ENCODE measurements around the gene CAMKMT. TPM values are rescaled to one million over a fixed set of nuclear protein-coding genes. Genes with fewer than 3 reads are reported as not detected.

CAMKMT gene
- total RNA-seq, 1 experiment from 2014 or later, result 2.7 TPM

- Histone ChIP-seq H4K20me1 (ENCODE audit: low read length) (no peaks in the 10 kb centered on the region), H3F3A (ENCODE audit: low read length, unreplicated experiment) (no peaks in the 10 kb centered on the region), H3K27ac (ENCODE audit: low read length) (no peak overlapping the region), H3K79me2 (ENCODE audit: low read length) (no peaks in the 10 kb centered on the region), H3K9me2 (replicated peaks; ENCODE audit: low read length) (no peaks in the 10 kb centered on the region), H3K9me3 (ENCODE audit: low read length) (no peaks in the 10 kb centered on the region), H3K4me3 (ENCODE audit: low read length) (no peak overlapping the region), H3K4me1 (ENCODE audit: insufficient read depth, low read length) (peaks cover 12% of the 10 kb centered on the region), H3K4me2 (ENCODE audit: low read length) (no peak overlapping the region), H3K27me3 (ENCODE audit: low read length) (no peaks in the 10 kb centered on the region), H2AFZ (ENCODE audit: low read length) (no peak overlapping the region), H3K36me3 (ENCODE audit: low read depth, low read length) (no peaks in the 10 kb centered on the region), H3K9ac (ENCODE audit: low read length) (no peak overlapping the region)
- ATAC-seq (no peak), DNase-seq (no peak)
- BruUV-seq (replicated peaks), result no TSS peak
- CTCF ChIA-PET, result no interaction called here
- intact Hi-C loops (cut with micrococcal nuclease), result no loop called here
- POLR2A ChIA-PET (ENCODE audit: unreplicated experiment), result no interaction called here
- TF ChIP-seq EZH2 (IDR thresholded peaks at IDR 0.05; ENCODE audit: low read length, unreplicated experiment), result no peak
- TF ChIP-seq EZH2phosphoT487 (IDR thresholded peaks at IDR 0.05; ENCODE audit: borderline replicate concordance, low read length), result no peak
- TF ChIP-seq CTCF (conservative IDR thresholded peaks at IDR 0.05; ENCODE audit: low read depth, low read length), result no peak
Observed at GRCh38 chr2:44638649-44639048, 276.9 kb downstream of the CAMKMT start.

GRCh38 chr2:44639399-44639798, 277.7 kb downstream of the CAMKMT start:
- H3K36me3 ChIP-seq (ENCODE audit: low read depth, low read length), result no peaks in the 10 kb centered on the region
- no peaks in the 10 kb centered on the region for H3K79me2 ChIP-seq (ENCODE audit: low read length)
- no peaks in the 10 kb centered on the region for H3F3A ChIP-seq (ENCODE audit: low read length, unreplicated experiment)
- ChIA-PET CTCF (no interaction called here), POLR2A (ENCODE audit: unreplicated experiment) (no interaction called here)
- TF ChIP-seq EZH2phosphoT487 (IDR thresholded peaks at IDR 0.05; ENCODE audit: borderline replicate concordance, low read length), result no peak
- TF ChIP-seq EZH2 (IDR thresholded peaks at IDR 0.05; ENCODE audit: low read length, unreplicated experiment), result no peak
- H3K4me1 ChIP-seq (ENCODE audit: insufficient read depth, low read length), result peaks cover 12% of the 10 kb centered on the region
- ATAC-seq (no peak), DNase-seq (no peak)
- no peak overlapping the region for H3K4me2 ChIP-seq (ENCODE audit: low read length)
- H4K20me1 ChIP-seq (ENCODE audit: low read length), result no peaks in the 10 kb centered on the region
- H3K9me2 ChIP-seq (replicated peaks; ENCODE audit: low read length), result no peaks in the 10 kb centered on the region
- no peak overlapping the region for H2AFZ ChIP-seq (ENCODE audit: low read length)
- no peaks in the 10 kb centered on the region for H3K9me3 ChIP-seq (ENCODE audit: low read length)
- intact Hi-C loops (cut with micrococcal nuclease), result no loop called here
- no peak overlapping the region for H3K9ac ChIP-seq (ENCODE audit: low read length)
- no peak overlapping the region for H3K4me3 ChIP-seq (ENCODE audit: low read length)
- no peak overlapping the region for H3K27ac ChIP-seq (ENCODE audit: low read length)
- BruUV-seq (replicated peaks), result no TSS peak
- no peaks in the 10 kb centered on the region for H3K27me3 ChIP-seq (ENCODE audit: low read length)

- no peaks in the 10 kb centered on the region for H3K9me3 ChIP-seq (ENCODE audit: low read length)
- H3K9ac ChIP-seq (ENCODE audit: low read length), result no peak overlapping the region
- no peak overlapping the region for H2AFZ ChIP-seq (ENCODE audit: low read length)
- H4K20me1 ChIP-seq (ENCODE audit: low read length), result no peaks in the 10 kb centered on the region
- intact Hi-C loops (cut with micrococcal nuclease), result no loop called here
- H3K4me2 ChIP-seq (ENCODE audit: low read length), result no peak overlapping the region
- no peaks in the 10 kb centered on the region for H3F3A ChIP-seq (ENCODE audit: low read length, unreplicated experiment)
- TF ChIP-seq EZH2phosphoT487 (IDR thresholded peaks at IDR 0.05; ENCODE audit: borderline replicate concordance, low read length) (no peak), EZH2 (IDR thresholded peaks at IDR 0.05; ENCODE audit: low read length, unreplicated experiment) (no peak), CTCF (conservative IDR thresholded peaks at IDR 0.05; ENCODE audit: low read depth, low read length) (no peak)
- no peak overlapping the region for H3K27ac ChIP-seq (ENCODE audit: low read length)
- DNase-seq, result no peak
- ATAC-seq, result no peak
- H3K9me2 ChIP-seq (replicated peaks; ENCODE audit: low read length), result no peaks in the 10 kb centered on the region
- no peaks in the 10 kb centered on the region for H3K79me2 ChIP-seq (ENCODE audit: low read length)
- no peak overlapping the region for H3K4me3 ChIP-seq (ENCODE audit: low read length)
- no peaks in the 10 kb centered on the region for H3K4me1 ChIP-seq (ENCODE audit: insufficient read depth, low read length)
- CTCF ChIA-PET, result no interaction called here
- BruUV-seq (replicated peaks), result no TSS peak
- no peaks in the 10 kb centered on the region for H3K27me3 ChIP-seq (ENCODE audit: low read length)
- H3K36me3 ChIP-seq (ENCODE audit: low read depth, low read length), result no peaks in the 10 kb centered on the region
- POLR2A ChIA-PET (ENCODE audit: unreplicated experiment), result no interaction called here
Observed at GRCh38 chr2:44642123-44642857, 280.5 kb downstream of the CAMKMT start.

Data from PC-3 (cell line).